Osteoblast (primary cell): ENCODE data around the gene LCE6A. TPM values are rescaled to one million over a fixed set of nuclear protein-coding genes. Genes with fewer than 3 reads are reported as not detected.

Experiments used
- DNase-seq: peaks from one replicate; pipeline ENCODE4 v3.0.0; 2011; ENCODE audit warnings: low spot score, mixed read lengths; ENCODE audit not compliant: insufficient read length; ENCODE audit errors: missing footprints
- H2AFZ ChIP-seq: 2 replicates; pipeline ENCODE4 v1.6.0; 2011; ENCODE audit warnings: mild to moderate bottlenecking, low read length
- H3K27ac ChIP-seq: 2 replicates; pipeline ENCODE4 v1.5.1; 2011; ENCODE audit warnings: mild to moderate bottlenecking, low read depth, low read length, moderate library complexity
- H3K27me3 ChIP-seq: 2 replicates; pipeline ENCODE4 v1.6.0; 2012; ENCODE audit warnings: mild to moderate bottlenecking, control low read depth, inconsistent platforms, low read length, moderate library complexity; ENCODE audit not compliant: insufficient read depth
- H3K36me3 ChIP-seq: 2 replicates; pipeline ENCODE4 v1.5.1; 2011; ENCODE audit warnings: mild to moderate bottlenecking, low read length, control low read depth, moderate library complexity; ENCODE audit not compliant: insufficient read depth
- H3K4me1 ChIP-seq: 2 replicates; pipeline ENCODE4 v1.5.1; 2011; ENCODE audit warnings: mild to moderate bottlenecking, low read length, control low read depth, moderate library complexity; ENCODE audit not compliant: insufficient read depth
- H3K4me2 ChIP-seq: 2 replicates; pipeline ENCODE4 v1.6.0; 2011; ENCODE audit warnings: mild to moderate bottlenecking, low read length; ENCODE audit not compliant: insufficient read depth
- H3K4me3 ChIP-seq: fragments of 200-600 bp; sonication (generic); 3 replicates; pipeline ENCODE4 v1.5.1; 2012; ENCODE audit warnings: mild to moderate bottlenecking, low read length, inconsistent platforms; ENCODE audit not compliant: insufficient read depth
- H3K79me2 ChIP-seq: 2 replicates; pipeline ENCODE4 v1.6.0; 2012; ENCODE audit warnings: mild to moderate bottlenecking, low read length, control low read depth, inconsistent platforms; ENCODE audit not compliant: insufficient read depth
- H3K9me3 ChIP-seq: 2 replicates; pipeline ENCODE4 v1.5.1; 2011; ENCODE audit warnings: low read depth, low read length, control low read depth
- H4K20me1 ChIP-seq: 2 replicates; pipeline ENCODE4 v1.6.0; 2012; ENCODE audit warnings: mild to moderate bottlenecking, low read length, control low read depth; ENCODE audit not compliant: insufficient read depth
- CTCF ChIP-seq: IDR thresholded peaks from 2 replicates; pipeline ENCODE4 v1.5.1; 2011; ENCODE audit warnings: mild to moderate bottlenecking, low read depth, low read length, moderate library complexity; ENCODE audit errors: extremely low read depth
- total RNA-seq: library from RNA; depleted of rRNA; stranded (reverse); fragments of >200 nt; gene quantifications from 2 replicates; pipeline ENCODE4 v1.2.3, GENCODE V29; 2012

The LCE6A gene
- total RNA-seq, 1 donor = not detected

GRCh38 chr1:152855661-152856060, 13.0 kb downstream of the LCE6A start:
- Histone ChIP-seq H3K79me2 (no peaks in the 10 kb centered on the region), H3K4me3 (no peak overlapping the region), H3K36me3 (no peaks in the 10 kb centered on the region), H3K4me2 (no peak overlapping the region), H3K9me3 (no peaks in the 10 kb centered on the region), H3K27ac (no peak overlapping the region), H4K20me1 (no peaks in the 10 kb centered on the region), H3K4me1 (no peaks in the 10 kb centered on the region), H3K27me3 (no peaks in the 10 kb centered on the region), H2AFZ (no peak overlapping the region)
- DNase-seq = no peak
- no peak for TF ChIP-seq CTCF

- DNase-seq = no peak
- no peak overlapping the region for H2AFZ ChIP-seq
- no peak for TF ChIP-seq CTCF
- H3K4me1 ChIP-seq = no peaks in the 10 kb centered on the region
- H3K36me3 ChIP-seq = no peaks in the 10 kb centered on the region
- no peaks in the 10 kb centered on the region for H4K20me1 ChIP-seq
- H3K27me3 ChIP-seq = no peaks in the 10 kb centered on the region
- H3K27ac ChIP-seq = no peak overlapping the region
- H3K4me2 ChIP-seq = no peak overlapping the region
- no peak overlapping the region for H3K4me3 ChIP-seq
- no peaks in the 10 kb centered on the region for H3K79me2 ChIP-seq
- H3K9me3 ChIP-seq = no peaks in the 10 kb centered on the region
Observed at GRCh38 chr1:152858062-152858461, 15.4 kb downstream of the LCE6A start.

GRCh38 chr1:152859696-152860095, 17.0 kb downstream of the LCE6A start, which contains the start of gene LCE7A:
LCE7A (plus strand) TSS chr1:152859996; CDS start chr1:152860698, 702 bp downstream.
- Histone ChIP-seq H2AFZ (no peak within 1 kb of the TSS), H3K27ac (no peak within 1 kb of the TSS), H3K36me3 (no peaks in the 10 kb centered on the region), H3K79me2 (no peaks in the 10 kb centered on the region), H3K27me3 (no peaks in the 10 kb centered on the region), H3K4me1 (no peaks in the 10 kb centered on the region), H3K4me2 (no peak within 1 kb of the TSS), H3K4me3 (no peak within 1 kb of the TSS), H4K20me1 (no peaks in the 10 kb centered on the region), H3K9me3 (no peaks in the 10 kb centered on the region)
- no peak for TF ChIP-seq CTCF
- DNase-seq = no peak

GRCh38 chr1:152860129-152860528, 17.5 kb downstream of the LCE6A start:
- TF ChIP-seq CTCF = no peak
- Histone ChIP-seq H3K9me3 (no peaks in the 10 kb centered on the region), H3K27me3 (no peaks in the 10 kb centered on the region), H3K36me3 (no peaks in the 10 kb centered on the region), H3K4me3 (no peak overlapping the region), H3K4me2 (no peak overlapping the region), H2AFZ (no peak overlapping the region), H3K4me1 (no peaks in the 10 kb centered on the region), H3K27ac (no peak overlapping the region), H4K20me1 (no peaks in the 10 kb centered on the region), H3K79me2 (no peaks in the 10 kb centered on the region)
- DNase-seq = no peak
